Ectodermal cell (in vitro differentiated cells): Measurements from ENCODE around the gene GMEB2.
"Not testable (repeated sequence)": the region's sequence is repeated elsewhere in the genome, so short reads cannot be mapped to it uniquely, and the experiment has no call there.

Experiments used
- H3K27ac ChIP-seq: 2 replicates; pipeline ENCODE4 v1.7.0; 2013; ENCODE audit warnings: mild to moderate bottlenecking, low read depth, low read length; ENCODE audit not compliant: insufficient read depth, poor library complexity, severe bottlenecking
- H3K27me3 ChIP-seq: 2 replicates; pipeline ENCODE4 v1.7.0; 2013; ENCODE audit warnings: mild to moderate bottlenecking, low read length; ENCODE audit not compliant: insufficient read depth, control insufficient read depth, poor library complexity, severe bottlenecking
- H3K36me3 ChIP-seq: one replicate; pipeline ENCODE4 v1.7.0; 2013; ENCODE audit warnings: low read length; ENCODE audit not compliant: control insufficient read depth, insufficient read depth
- H3K4me1 ChIP-seq: one replicate; pipeline ENCODE4 v1.7.0; 2013; ENCODE audit warnings: low read length; ENCODE audit not compliant: control insufficient read depth, insufficient read depth
- H3K4me3 ChIP-seq: 2 replicates; pipeline ENCODE4 v1.7.0; 2013; ENCODE audit warnings: low read depth, low read length, control low read depth; ENCODE audit not compliant: insufficient read depth
- H3K9me3 ChIP-seq: 2 replicates; pipeline ENCODE4 v1.7.0; 2013; ENCODE audit warnings: mild to moderate bottlenecking, low read length, moderate library complexity; ENCODE audit not compliant: control insufficient read depth
- WGBS, 2 experiments: methylation state at CpG; one replicate each; pipeline ENCODE4 v1.1.7; 2013; ENCODE audit warnings: missing lambda C conversion rate in 2 of 2; 5-methylcytosine and 5-hydroxymethylcytosine counted together

GMEB2 gene

GRCh38 chr20:63577317-63577894 is 49.5 kb downstream of the GMEB2 start:
- H3K9me3 ChIP-seq = no peaks in the 10 kb centered on the region
- no peak overlapping the region for H3K27ac ChIP-seq
- H3K4me1 ChIP-seq = peaks cover 6% of the 10 kb centered on the region
- no peaks in the 10 kb centered on the region for H3K27me3 ChIP-seq
- WGBS, 2 experiments = 94% methylated on average over 19 of the region's 19 CpGs
- H3K36me3 ChIP-seq = no peaks in the 10 kb centered on the region
- H3K4me3 ChIP-seq = no peak overlapping the region

DNA sequence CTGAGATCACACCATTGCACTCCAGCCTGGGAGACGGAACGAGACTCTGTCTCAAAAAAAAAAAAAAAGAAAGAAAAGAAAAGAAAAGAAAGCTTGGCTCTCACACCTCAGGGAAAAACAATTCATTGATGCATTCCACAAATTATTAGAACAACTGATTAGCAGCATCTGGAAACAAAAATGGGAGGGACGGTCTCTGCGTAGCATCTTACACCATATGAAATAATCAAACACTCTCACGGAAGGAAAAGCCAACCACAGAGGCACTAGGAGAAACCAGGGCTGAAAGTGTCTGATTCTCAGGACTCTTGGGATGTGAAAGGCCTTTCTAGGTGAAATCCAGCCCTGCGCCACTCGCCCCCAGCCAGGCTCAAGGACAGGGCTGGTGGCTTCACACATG is 50.6 kb downstream of the GMEB2 start:
- Histone ChIP-seq H3K27ac (no peak overlapping the region), H3K36me3 (no peaks in the 10 kb centered on the region), H3K4me3 (no peak overlapping the region), H3K27me3 (no peaks in the 10 kb centered on the region), H3K4me1 (peaks cover 6% of the 10 kb centered on the region), H3K9me3 (no peaks in the 10 kb centered on the region)
- WGBS, 2 experiments = 90 to 91% methylated on average over 7 of the region's 7 CpGs

GRCh38 chr20:63574829-63575743 is 51.8 kb downstream of the GMEB2 start:
- no peaks in the 10 kb centered on the region for H3K36me3 ChIP-seq
- H3K27ac ChIP-seq = no peak overlapping the region
- H3K4me1 ChIP-seq = peaks cover 6% of the 10 kb centered on the region
- H3K9me3 ChIP-seq = no peaks in the 10 kb centered on the region
- no peaks in the 10 kb centered on the region for H3K27me3 ChIP-seq
- no peak overlapping the region for H3K4me3 ChIP-seq
- WGBS, 2 experiments = 79 to 81% methylated on average over 28 of the region's 28 CpGs

DNA sequence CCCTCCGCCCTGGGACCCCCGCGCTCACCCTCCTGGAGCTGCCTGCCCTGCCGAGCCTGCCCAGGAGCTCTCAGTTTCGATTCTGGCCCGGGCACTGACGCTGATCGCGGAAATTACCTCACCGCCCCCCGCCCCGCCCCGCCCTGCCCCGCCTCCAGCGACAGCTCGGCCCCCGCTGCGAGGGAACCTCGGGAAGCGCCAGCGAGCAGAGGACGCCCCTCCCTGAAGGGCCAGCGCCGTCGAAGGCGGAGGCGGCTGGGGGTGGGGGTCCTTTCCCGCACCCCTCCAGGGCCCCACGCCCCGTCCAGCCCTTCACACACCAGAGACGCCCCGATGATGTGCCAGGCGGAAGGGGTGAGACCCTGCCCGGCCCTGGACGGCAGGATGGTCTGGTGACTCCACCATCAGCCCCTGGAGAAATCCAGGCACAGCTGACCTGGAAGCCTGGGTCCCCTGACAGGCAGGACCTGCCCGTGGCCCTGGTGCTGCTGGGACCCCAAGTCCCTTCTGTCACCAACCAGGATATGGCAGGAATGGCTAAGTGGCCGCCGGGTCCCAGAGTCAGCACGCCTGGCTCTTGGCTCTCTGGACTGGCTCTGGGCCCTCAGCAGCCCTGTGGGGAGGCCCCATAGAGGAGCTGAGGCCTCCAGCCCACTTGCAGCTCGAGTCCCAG is 52.6 kb downstream of the GMEB2 start, which contains the start of gene HELZ2:
Gene HELZ2, minus strand, starts transcription at position 84 of the 673 bp plus-strand sequence. CDS start 1,854 bp downstream, outside the sequence.
- 10 to 11% methylated on average over 40 of the region's 40 CpGs for WGBS, 2 experiments
- Histone ChIP-seq H3K27me3 (no peaks in the 10 kb centered on the region), H3K9me3 (no peaks in the 10 kb centered on the region), H3K4me1 (peaks cover 6% of the 10 kb centered on the region), H3K27ac (no peak within 1 kb of the TSS), H3K36me3 (no peaks in the 10 kb centered on the region), H3K4me3 (peak within 1 kb of the TSS; percentile 43)

- Histone ChIP-seq H3K9me3 (no peaks in the 10 kb centered on the region), H3K36me3 (no peaks in the 10 kb centered on the region), H3K4me1 (peaks cover 6% of the 10 kb centered on the region), H3K27me3 (no peaks in the 10 kb centered on the region), H3K4me3 (peak overlapping the region; percentile 43), H3K27ac (no peak overlapping the region)
- 9% methylated on average over 21 to 24 of the region's 24 CpGs for WGBS, 2 experiments
Measured at GRCh38 chr20:63573647-63574131, 53.2 kb downstream of the GMEB2 start.

DNA sequence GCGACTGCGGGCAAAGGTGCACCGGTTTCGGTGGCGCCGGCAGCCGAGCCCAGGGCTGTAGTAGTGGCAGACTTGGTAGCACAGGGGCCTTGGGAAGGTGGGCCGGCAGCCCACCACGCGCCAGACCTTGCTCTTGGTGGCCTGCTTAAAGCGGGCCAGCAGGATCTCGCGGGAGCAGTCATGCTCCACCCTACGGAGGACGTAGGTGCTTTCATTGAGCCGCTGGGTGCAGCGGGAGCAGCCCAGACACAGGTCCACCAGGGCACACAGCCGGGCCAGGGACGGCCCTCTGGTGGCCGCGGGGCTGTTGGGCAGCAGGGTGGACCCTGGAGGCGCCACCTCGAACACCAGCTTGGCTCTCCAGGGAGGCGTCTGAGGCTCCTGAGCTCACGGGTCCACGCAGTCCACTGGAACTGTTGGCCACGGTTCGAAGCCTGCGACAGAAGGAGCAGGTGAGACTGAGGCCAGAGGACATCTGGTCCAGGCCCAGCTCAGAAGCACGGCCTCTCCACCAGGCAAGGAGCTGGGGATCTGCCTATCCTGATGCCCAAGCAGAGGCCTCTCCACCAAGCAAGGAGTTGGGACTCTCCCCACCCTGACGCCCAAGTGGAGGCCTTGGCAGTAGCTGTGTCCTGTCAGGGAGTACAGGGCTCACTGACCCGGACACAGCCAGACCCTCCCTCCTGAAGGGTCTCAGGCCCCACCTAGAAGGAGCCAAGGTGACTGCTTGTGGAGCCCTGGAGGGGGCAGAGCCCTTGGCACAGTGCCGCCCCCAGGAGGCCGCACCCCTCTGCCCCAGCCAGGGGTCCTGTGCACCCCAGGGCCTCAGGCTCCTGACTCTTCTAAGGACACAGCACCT is 53.9 kb downstream of the GMEB2 start:
- Histone ChIP-seq H3K4me3 (peak overlapping the region; percentile 43), H3K27ac (no peak overlapping the region), H3K27me3 (no peaks in the 10 kb centered on the region), H3K36me3 (no peaks in the 10 kb centered on the region), H3K9me3 (no peaks in the 10 kb centered on the region), H3K4me1 (peaks cover 6% of the 10 kb centered on the region)
- WGBS, 2 experiments = 90 to 93% methylated on average over 34 of the region's 34 CpGs

DNA sequence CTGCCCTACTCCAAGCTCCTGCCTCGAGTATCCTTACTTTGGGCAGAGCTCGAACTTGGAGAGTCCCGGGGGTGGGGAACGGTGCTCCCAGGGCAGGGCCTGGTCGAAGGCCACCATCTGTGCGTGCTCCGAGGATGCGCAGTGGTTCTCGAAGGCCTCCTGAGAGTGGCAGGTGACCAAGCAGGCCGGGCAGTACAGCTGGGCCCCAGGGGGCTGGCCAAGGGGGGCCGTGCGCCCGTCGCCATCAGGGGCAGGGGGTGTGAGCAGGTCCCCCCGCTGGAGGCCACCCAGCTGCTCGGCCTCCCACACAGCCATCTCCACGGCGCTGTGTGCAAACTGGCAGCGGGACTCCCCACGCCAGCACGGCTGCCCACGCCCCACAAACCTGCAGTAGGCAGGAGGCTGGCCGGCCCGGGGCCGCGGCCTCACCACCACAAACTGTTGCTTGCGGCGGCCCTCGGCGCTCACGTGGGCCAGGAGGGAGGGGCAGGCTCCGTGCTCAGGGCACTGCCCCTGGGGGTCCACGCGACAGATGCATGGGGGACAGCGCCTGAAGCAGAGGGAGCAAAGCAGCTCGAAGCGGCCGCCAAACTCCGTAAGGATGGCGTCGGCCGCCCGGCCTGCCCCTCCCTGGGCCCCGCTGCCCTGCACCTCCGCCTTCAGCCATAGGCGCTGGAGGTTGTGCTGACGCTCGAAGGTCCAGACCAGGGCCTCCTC is 54.7 kb downstream of the GMEB2 start:
- no peaks in the 10 kb centered on the region for H3K9me3 ChIP-seq
- WGBS, 2 experiments = 92 to 93% methylated on average over 48 of the region's 48 CpGs
- no peaks in the 10 kb centered on the region for H3K27me3 ChIP-seq
- H3K36me3 ChIP-seq = no peaks in the 10 kb centered on the region
- peaks cover 6% of the 10 kb centered on the region for H3K4me1 ChIP-seq
- H3K27ac ChIP-seq = no peak overlapping the region
- H3K4me3 ChIP-seq = no peak overlapping the region

DNA sequence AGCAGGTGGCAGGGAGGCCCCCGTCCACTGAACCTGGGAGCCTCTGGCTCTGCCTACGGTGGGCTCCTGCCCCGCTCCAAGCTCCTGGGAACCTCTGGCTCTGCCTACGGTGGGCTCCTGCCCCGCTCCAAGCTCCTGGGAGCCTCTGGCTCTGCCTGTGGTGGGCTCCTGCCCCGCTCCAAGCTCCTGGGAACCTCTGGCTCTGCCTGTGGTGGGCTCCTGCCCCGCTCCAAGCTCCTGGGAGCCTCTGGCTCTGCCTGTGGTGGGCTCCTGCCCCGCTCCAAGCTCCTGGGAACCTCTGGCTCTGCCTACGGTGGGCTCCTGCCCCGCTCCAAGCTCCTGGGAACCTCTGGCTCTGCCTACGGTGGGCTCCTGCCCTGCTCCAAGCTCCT is 55.8 kb downstream of the GMEB2 start:
- 73% methylated on average over 3 to 6 of the region's 11 CpGs for WGBS, 2 experiments
- H3K27me3 ChIP-seq, H3K4me3 ChIP-seq, H3K4me1 ChIP-seq, H3K36me3 ChIP-seq, H3K27ac ChIP-seq, H3K9me3 ChIP-seq: not testable (repeated sequence)
